ENCODE results near the gene EDEM1.

The EDEM1 gene

DNA sequence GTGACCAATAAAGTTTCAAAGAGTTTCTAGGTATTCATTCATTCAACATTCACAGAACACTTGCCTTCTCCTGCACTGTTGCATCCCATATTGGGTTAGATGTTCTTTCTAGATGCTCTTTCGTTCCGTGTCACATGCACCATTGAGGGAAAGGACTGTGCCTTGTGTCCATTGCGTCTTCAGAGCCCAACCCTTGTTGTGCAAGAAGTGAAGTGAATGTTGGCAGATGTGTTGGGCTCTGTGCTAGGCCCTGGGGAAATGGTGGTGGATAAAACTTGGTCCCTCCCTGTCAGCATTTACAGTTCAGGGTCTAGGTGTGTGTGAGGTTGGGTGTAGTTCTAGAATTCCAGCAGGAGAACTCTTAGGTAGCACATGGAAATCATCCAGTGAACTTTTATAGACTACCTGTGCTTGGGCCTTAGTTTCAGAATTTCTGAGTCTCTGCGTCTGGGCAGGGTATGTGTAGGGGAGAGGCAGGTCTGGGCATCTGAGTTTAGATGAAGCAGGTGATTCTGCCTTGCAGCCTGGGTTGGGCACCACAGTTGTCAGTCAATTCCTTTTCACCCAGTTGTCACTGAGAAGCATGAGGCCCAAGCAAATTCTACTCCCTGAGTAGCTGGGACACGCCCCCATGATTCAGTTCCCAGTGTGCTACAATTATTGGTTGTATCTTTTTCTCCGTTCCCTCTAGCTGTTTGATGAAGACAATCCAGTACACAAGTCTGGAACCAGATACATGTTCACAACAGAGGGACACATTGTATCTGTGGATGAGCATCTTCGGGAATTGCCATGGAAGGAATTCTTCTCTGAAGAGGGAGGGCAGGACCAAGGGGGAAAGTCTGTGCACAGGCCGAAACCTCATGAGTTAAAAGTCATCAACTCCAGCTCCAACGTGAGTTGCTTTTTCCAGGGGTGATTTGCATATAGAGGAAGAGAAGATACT lies 25.4 kb downstream of the EDEM1 start:
- TF ChIP-seq, protein P1, sequence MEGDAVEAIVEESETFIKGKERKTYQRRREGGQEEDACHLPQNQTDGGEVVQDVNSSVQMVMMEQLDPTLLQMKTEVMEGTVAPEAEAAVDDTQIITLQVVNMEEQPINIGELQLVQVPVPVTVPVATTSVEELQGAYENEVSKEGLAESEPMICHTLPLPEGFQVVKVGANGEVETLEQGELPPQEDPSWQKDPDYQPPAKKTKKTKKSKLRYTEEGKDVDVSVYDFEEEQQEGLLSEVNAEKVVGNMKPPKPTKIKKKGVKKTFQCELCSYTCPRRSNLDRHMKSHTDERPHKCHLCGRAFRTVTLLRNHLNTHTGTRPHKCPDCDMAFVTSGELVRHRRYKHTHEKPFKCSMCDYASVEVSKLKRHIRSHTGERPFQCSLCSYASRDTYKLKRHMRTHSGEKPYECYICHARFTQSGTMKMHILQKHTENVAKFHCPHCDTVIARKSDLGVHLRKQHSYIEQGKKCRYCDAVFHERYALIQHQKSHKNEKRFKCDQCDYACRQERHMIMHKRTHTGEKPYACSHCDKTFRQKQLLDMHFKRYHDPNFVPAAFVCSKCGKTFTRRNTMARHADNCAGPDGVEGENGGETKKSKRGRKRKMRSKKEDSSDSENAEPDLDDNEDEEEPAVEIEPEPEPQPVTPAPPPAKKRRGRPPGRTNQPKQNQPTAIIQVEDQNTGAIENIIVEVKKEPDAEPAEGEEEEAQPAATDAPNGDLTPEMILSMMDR (IDR thresholded peaks at IDR 0.05; ENCODE audit: insufficient read depth, low read depth, low read length, missing control alignments) = no peak
- H3K4me3 ChIP-seq (ENCODE audit: low read depth, low read length) = no peak overlapping the region
- no peak for DNase-seq (ENCODE audit: low read depth)

DNA sequence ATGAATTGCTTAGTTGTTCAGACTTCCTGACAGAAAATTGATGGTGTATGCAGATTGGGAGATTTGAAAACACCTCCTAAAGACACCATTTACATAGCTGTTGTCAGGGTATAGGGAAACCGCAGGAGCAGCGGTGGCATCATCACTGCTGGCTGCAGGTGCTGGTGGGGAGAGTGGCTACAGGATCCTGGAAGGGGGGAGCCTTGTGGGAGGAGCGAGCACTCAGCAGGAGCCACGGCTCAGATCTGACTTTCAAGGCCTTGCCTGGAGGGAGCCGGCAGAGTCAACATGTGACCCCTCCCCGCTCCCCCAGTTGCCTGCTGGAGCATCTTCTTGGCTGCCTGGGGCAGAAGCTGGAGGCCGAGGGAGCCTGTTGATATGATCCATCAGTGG lies 26.1 kb downstream of the EDEM1 start:
- H3K4me3 ChIP-seq (ENCODE audit: low read depth, low read length) = no peak overlapping the region
- no peak for DNase-seq (ENCODE audit: low read depth)
- TF ChIP-seq, protein P1 (IDR thresholded peaks at IDR 0.05; ENCODE audit: insufficient read depth, low read depth, low read length, missing control alignments) = no peak

- no peak overlapping the region for H3K4me3 ChIP-seq (ENCODE audit: low read depth, low read length)
- TF ChIP-seq, protein P1 (IDR thresholded peaks at IDR 0.05; ENCODE audit: insufficient read depth, low read depth, low read length, missing control alignments) = no peak
- DNase-seq (ENCODE audit: low read depth) = no peak
Measured at GRCh38 chr3:5214352-5214751, 26.8 kb downstream of the EDEM1 start.

DNA sequence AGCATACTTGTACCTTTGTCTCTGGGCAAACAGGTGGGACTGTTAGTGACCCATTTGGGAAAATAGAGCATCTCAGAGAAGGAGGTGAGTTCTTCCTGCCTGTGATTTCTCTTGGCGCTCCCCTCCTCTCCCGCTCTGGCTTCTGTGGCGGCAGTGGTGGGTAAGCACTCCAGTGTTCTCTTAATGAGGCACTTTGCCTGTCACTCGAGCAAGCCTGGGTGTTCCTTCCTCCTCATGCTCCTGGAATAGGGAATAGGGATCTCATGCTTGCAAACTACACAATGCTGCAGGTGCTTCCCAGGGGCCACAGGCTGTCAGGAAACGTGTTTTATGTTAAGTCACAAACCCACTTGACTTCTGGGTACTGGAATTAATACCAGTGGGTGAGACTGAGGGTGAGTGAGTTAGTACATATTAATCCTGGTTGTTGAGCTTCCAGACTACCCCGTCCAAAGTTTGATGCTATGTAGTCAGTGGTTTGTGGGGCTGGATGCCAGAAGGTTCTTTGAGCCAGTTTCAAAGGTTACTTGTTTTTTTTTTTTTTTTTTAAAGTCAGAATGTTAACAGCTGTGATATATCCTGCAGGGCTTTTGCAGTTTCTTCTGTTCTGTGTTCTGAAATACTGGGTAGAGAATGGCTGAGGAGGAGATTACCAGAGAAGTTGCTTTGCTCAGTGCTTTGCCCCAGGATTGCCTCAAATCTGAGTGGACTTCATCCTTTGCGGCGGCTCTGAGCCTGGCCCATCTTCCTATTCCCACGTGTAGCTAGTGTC lies 30.5 kb downstream of the EDEM1 start:
- TF ChIP-seq, protein P1 (IDR thresholded peaks at IDR 0.05; ENCODE audit: insufficient read depth, low read depth, low read length, missing control alignments) = no peak
- no peak for DNase-seq (ENCODE audit: low read depth)
- no peak overlapping the region for H3K4me3 ChIP-seq (ENCODE audit: low read depth, low read length)

DNA sequence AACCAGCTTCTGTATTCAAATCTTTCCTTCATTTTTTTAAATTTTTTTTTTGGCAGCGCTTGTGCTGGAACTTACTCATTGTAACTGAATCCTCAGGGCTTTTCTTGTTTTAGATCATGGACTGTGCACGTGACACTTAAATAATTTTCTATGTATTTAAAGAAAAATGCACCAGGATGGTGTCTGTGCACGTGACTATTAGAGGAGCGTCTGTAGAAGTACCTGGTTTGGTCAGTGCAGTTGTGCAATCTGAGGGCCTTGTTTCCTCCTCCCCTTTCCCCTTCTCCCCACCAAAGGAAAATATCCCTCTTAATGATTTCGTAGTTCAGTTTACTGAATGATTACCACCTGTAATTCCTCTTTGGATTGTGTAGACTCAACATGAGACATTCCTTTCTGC lies 31.3 kb downstream of the EDEM1 start:
- no peak for DNase-seq (ENCODE audit: low read depth)
- no peak overlapping the region for H3K4me3 ChIP-seq (ENCODE audit: low read depth, low read length)
- TF ChIP-seq, protein P1 (IDR thresholded peaks at IDR 0.05; ENCODE audit: insufficient read depth, low read depth, low read length, missing control alignments) = no peak

GRCh38 chr3:5219216-5219615 lies 31.7 kb downstream of the EDEM1 start:
- TF ChIP-seq, protein P1 (IDR thresholded peaks at IDR 0.05; ENCODE audit: insufficient read depth, low read depth, low read length, missing control alignments) = no peak
- DNase-seq (ENCODE audit: low read depth) = no peak
- no peak overlapping the region for H3K4me3 ChIP-seq (ENCODE audit: low read depth, low read length)
